ENCODE results near the gene SPATA12.

SPATA12 gene

GRCh38 chr3:57116501-57116900 lies 56.0 kb downstream of the SPATA12 start:
- no peak for DNase-seq (ENCODE audit: low read depth in 3 of 3)

GRCh38 chr3:57118254-57118653 lies 57.8 kb downstream of the SPATA12 start:
- no peak for DNase-seq (ENCODE audit: low read depth in 3 of 3)

- no peak for DNase-seq (ENCODE audit: low read depth in 3 of 3)
Observed at GRCh38 chr3:57120040-57120439, 59.6 kb downstream of the SPATA12 start.

- DNase-seq (ENCODE audit: low read depth in 3 of 3), result no peak
Observed at GRCh38 chr3:57120451-57121174, 60.1 kb downstream of the SPATA12 start.

Data from stimulated activated CD4-positive, alpha-beta T cell treated with anti-CD3 and anti-CD28 coated beads, TNF-alpha, amount 100 ng/mL, for 48 hours (primary cell).